Measurements from ENCODE around the gene LCNL1. TPM values are rescaled to one million over a fixed set of nuclear protein-coding genes. Genes with fewer than 3 reads are reported as not detected.
"Not testable (repeated sequence)": the region's sequence is repeated elsewhere in the genome, so short reads cannot be mapped to it uniquely, and the experiment has no call there.

LCNL1 gene
- total RNA-seq, 1 experiment from 2014 or later = not detected

- H3K9me3 ChIP-seq (replicated peaks) = peaks cover 4% of the 10 kb centered on the region; the same call in 1 of the 2 replicates
- DNase-seq = no peak
- no peak overlapping the region for H3K27ac ChIP-seq
- peaks cover 3% of the 10 kb centered on the region; the same call in 1 of the 2 replicates for H3K36me3 ChIP-seq
- peaks cover 13% of the 10 kb centered on the region; the same call in 1 of the 2 replicates for H3K4me1 ChIP-seq
- H3K27me3 ChIP-seq = peaks cover 7% of the 10 kb centered on the region; the same call in 1 of the 2 replicates
- no peak overlapping the region for H3K4me3 ChIP-seq
Observed at GRCh38 chr9:136994888-136995230, 12.1 kb downstream of the LCNL1 start.

- Histone ChIP-seq H3K36me3 (peaks cover 3% of the 10 kb centered on the region; the same call in 1 of the 2 replicates), H3K27me3 (peaks cover 3% of the 10 kb centered on the region; the same call in 1 of the 2 replicates), H3K9me3 (replicated peaks) (peaks cover 4% of the 10 kb centered on the region; the same call in 1 of the 2 replicates), H3K4me3 (no peak overlapping the region), H3K4me1 (peaks cover 17% of the 10 kb centered on the region; the same call in 1 of the 2 replicates), H3K27ac (no peak overlapping the region)
- DNase-seq = no peak
Observed at GRCh38 chr9:136995362-136995761, 12.6 kb downstream of the LCNL1 start.

- no peaks in the 10 kb centered on the region; the same call in 1 of the 2 replicates for H3K9me3 ChIP-seq (replicated peaks)
- peaks cover 3% of the 10 kb centered on the region; the same call in 1 of the 2 replicates for H3K36me3 ChIP-seq
- no peak overlapping the region for H3K27ac ChIP-seq
- peaks cover 18% of the 10 kb centered on the region; the same call in 1 of the 2 replicates for H3K4me1 ChIP-seq
- no peaks in the 10 kb centered on the region for H3K27me3 ChIP-seq
- DNase-seq = peak in 1 of 2 experiments; percentile 24
- no peak overlapping the region for H3K4me3 ChIP-seq
Observed at GRCh38 chr9:136995772-136996311, 13.0 kb downstream of the LCNL1 start.

GRCh38 chr9:136996361-136997292 lies 13.8 kb downstream of the LCNL1 start, which contains the start of gene CLIC3:
CLIC3 (minus strand) TSS chr9:136996568; CDS start chr9:136996543, 25 bp downstream.
- Histone ChIP-seq H3K36me3 (peaks cover 3% of the 10 kb centered on the region; the same call in 1 of the 2 replicates), H3K27me3 (no peaks in the 10 kb centered on the region), H3K27ac (no peak within 1 kb of the TSS), H3K4me1 (peaks cover 18% of the 10 kb centered on the region; the same call in 1 of the 2 replicates), H3K9me3 (replicated peaks) (no peaks in the 10 kb centered on the region), H3K4me3 (no peak within 1 kb of the TSS)
- peak; percentile 62 to 65 for DNase-seq

GRCh38 chr9:136997371-136997770 lies 14.6 kb downstream of the LCNL1 start:
- peaks cover 3% of the 10 kb centered on the region; the same call in 1 of the 2 replicates for H3K36me3 ChIP-seq

GRCh38 chr9:136997830-136998234 lies 15.0 kb downstream of the LCNL1 start:
- Histone ChIP-seq H3K4me3 (no peak overlapping the region), H3K27ac (no peak overlapping the region), H3K27me3 (no peaks in the 10 kb centered on the region), H3K4me1 (peaks cover 18% of the 10 kb centered on the region; the same call in 1 of the 2 replicates), H3K36me3 (peaks cover 3% of the 10 kb centered on the region; the same call in 1 of the 2 replicates), H3K9me3 (replicated peaks) (no peaks in the 10 kb centered on the region)
- no peak for DNase-seq

More at GRCh38 chr9:136997371-136997770, 14.6 kb downstream of the LCNL1 start:
- no peak for DNase-seq
- Histone ChIP-seq H3K27ac (no peak overlapping the region), H3K4me3 (no peak overlapping the region), H3K9me3 (replicated peaks) (no peaks in the 10 kb centered on the region), H3K4me1 (peaks cover 18% of the 10 kb centered on the region; the same call in 1 of the 2 replicates), H3K27me3 (no peaks in the 10 kb centered on the region)

- Histone ChIP-seq H3K27ac (no peak overlapping the region), H3K4me3 (no peak overlapping the region), H3K27me3 (no peaks in the 10 kb centered on the region), H3K9me3 (replicated peaks) (peaks cover 5% of the 10 kb centered on the region; the same call in 1 of the 2 replicates), H3K36me3 (no peaks in the 10 kb centered on the region), H3K4me1 (peaks cover 18% of the 10 kb centered on the region; the same call in 1 of the 2 replicates)
- DNase-seq = peak in 1 of 2 experiments; percentile 26
Observed at GRCh38 chr9:137000177-137000930, 17.6 kb downstream of the LCNL1 start.

- H3K4me1 ChIP-seq = peaks cover 11% of the 10 kb centered on the region; the same call in 1 of the 2 replicates
- peaks cover 9% of the 10 kb centered on the region for H3K9me3 ChIP-seq (replicated peaks)
- no peak overlapping the region for H3K27ac ChIP-seq
- no peak overlapping the region for H3K4me3 ChIP-seq
- H3K36me3 ChIP-seq = no peaks in the 10 kb centered on the region
- H3K27me3 ChIP-seq = no peaks in the 10 kb centered on the region
- no peak for DNase-seq
Observed at GRCh38 chr9:137001857-137002645, 19.3 kb downstream of the LCNL1 start.

GRCh38 chr9:137002646-137003041 lies 19.9 kb downstream of the LCNL1 start:
- DNase-seq = no peak
- Histone ChIP-seq H3K4me3 (no peak overlapping the region), H3K27ac (no peak overlapping the region), H3K4me1 (peaks cover 15% of the 10 kb centered on the region), H3K36me3 (no peaks in the 10 kb centered on the region), H3K9me3 (replicated peaks) (peaks cover 9% of the 10 kb centered on the region), H3K27me3 (no peaks in the 10 kb centered on the region)

- H3K27me3 ChIP-seq; H3K9me3 ChIP-seq (replicated peaks); DNase-seq; H3K36me3 ChIP-seq; H3K27ac ChIP-seq; H3K4me3 ChIP-seq: not testable (repeated sequence)
- peaks cover 22% of the 10 kb centered on the region for H3K4me1 ChIP-seq
Observed at GRCh38 chr9:137004285-137004684, 21.5 kb downstream of the LCNL1 start.

- Histone ChIP-seq H3K4me3 (no peak overlapping the region), H3K36me3 (no peaks in the 10 kb centered on the region)
- no peak for DNase-seq
Observed at GRCh38 chr9:137006116-137007003, 23.6 kb downstream of the LCNL1 start.

GRCh38 chr9:137007108-137007815 lies 24.5 kb downstream of the LCNL1 start:
- Histone ChIP-seq H3K36me3 (no peaks in the 10 kb centered on the region), H3K4me1 (peaks cover 17% of the 10 kb centered on the region), H3K9me3 (replicated peaks) (peaks cover 9% of the 10 kb centered on the region), H3K4me3 (peak overlapping the region; percentile 6), H3K27ac (peak overlapping the region; percentile 15; the same call in 1 of the 2 replicates), H3K27me3 (no peaks in the 10 kb centered on the region)
- DNase-seq = peak; percentile 83 to 88

More at GRCh38 chr9:137006116-137007003, 23.6 kb downstream of the LCNL1 start:
- H3K9me3 ChIP-seq (replicated peaks) = peaks cover 9% of the 10 kb centered on the region
- no peaks in the 10 kb centered on the region for H3K27me3 ChIP-seq
- no peak overlapping the region for H3K27ac ChIP-seq
- H3K4me1 ChIP-seq = peaks cover 17% of the 10 kb centered on the region
